Measurements from ENCODE around the gene BACH2.
"Not testable (repeated sequence)": the region's sequence is repeated elsewhere in the genome, so short reads cannot be mapped to it uniquely, and the experiment has no call there.

Gene BACH2

GRCh38 chr6:90183587-90184333, 112.9 kb downstream of the BACH2 start:
- DNase-seq (ENCODE audit: low spot score): peak; percentile 29

- no peak for DNase-seq (ENCODE audit: low spot score)
These were observed 116.1 kb downstream of the BACH2 start for GRCh38 chr6:90180526-90180925.

DNA sequence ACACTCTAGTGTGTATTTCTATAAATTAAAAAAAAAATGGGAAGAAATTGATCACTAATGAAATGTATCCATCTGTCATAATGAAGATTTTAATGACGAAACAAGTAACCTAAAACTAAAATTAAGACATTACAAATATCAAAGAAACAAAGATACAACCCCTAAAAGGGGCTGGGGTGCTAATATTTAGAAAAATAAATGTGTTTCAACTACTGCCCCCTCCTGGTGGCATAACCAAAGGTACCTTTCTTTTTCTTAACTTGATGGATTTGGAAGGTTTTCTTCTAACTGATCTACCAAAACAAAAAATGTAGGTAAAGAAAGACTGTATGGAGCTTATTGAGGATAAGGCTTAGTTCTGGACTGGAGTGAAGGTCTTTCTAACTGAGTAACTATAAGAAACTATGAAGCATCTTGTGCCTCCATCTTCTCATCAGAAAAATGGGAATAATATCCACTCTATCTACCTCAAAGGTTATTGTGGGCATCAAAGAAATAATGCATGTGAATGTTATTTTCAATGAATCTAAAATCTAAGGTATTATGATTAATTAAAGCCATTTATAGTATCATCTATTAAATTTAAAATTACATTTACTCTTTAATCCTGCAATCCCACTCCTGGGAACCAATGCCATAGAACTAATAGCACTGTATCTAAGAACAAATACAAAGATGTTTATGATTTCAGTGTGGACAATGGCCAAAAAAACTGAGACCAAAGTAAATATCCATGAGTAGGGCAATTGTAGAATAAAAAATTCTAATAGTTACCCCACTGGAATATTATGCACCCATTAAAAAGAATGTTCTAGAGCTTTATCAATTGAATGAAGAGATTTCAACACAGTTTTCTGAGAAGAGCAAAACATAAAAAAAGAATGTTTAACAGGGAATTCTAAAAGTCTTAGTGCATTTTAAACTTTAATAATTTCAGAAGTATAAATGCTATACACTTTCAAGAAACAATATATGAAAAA, 117.2 kb downstream of the BACH2 start:
- peak; percentile 29 for DNase-seq (ENCODE audit: low spot score)

- DNase-seq (ENCODE audit: low spot score): no peak
These were observed 118.2 kb downstream of the BACH2 start for GRCh38 chr6:90178384-90178855.

DNA sequence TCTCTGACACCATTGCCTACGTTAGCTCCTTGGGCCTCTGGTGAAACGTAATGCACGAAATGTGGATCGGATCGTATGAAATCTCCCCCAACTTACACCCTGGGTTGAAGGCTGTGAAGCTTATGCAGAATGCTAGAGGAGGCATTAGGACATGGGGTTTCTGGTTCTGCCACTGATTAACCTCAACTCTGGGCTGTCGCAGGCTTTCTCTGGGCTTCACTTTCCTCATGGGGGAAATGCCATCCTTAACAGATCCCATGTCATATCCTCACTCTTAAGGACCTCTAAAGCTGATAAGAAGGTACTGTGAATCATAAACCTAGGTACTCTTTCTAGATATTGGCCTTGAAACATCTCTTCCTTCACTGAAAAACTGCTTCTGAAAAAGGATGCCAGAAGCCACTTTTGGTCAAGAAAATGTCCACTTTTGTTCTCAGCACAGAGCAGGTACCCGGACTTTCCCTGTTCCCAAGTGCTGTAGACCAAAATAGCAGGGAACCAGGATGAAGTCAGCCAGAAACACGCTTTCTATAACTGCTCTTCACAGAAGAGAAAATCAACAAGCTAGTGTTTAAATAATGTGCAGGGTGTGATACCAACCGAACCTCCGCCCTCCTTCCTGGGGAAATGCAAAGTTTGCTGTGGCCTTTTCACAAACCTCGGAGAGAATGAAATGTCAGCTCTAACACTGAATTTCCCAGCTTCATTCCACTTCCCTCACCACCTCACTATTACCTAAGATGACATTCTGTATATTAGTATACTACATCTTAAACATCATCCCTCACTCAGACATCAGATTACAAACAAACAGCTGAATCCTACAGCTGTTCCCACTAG, 118.9 kb downstream of the BACH2 start:
- no peak for DNase-seq (ENCODE audit: low spot score)

- DNase-seq (ENCODE audit: low spot score): no peak
These were observed 120.8 kb downstream of the BACH2 start for GRCh38 chr6:90175627-90176538.

- DNase-seq (ENCODE audit: low spot score): no peak
These were observed 123.2 kb downstream of the BACH2 start for GRCh38 chr6:90173262-90173925.

DNA sequence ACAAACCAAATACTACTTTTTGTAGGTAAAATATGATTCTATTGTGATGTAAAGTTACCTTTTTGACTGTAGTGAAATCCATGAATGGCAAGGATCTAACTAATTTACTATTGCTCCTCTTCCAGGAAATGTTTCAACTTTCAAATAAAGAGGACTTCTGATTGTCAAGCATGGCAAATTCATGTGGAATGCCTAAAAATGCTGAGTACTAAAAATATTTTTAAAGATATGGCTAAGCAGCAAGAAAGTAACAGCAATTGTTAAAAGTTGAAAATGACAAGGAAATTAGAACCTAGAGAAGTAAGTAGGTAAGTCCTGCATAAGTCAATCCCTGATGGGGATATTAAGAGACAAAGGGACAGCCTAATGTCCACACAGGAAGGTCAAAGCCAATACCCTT, 126.0 kb downstream of the BACH2 start:
- DNase-seq (ENCODE audit: low spot score): no peak

DNA sequence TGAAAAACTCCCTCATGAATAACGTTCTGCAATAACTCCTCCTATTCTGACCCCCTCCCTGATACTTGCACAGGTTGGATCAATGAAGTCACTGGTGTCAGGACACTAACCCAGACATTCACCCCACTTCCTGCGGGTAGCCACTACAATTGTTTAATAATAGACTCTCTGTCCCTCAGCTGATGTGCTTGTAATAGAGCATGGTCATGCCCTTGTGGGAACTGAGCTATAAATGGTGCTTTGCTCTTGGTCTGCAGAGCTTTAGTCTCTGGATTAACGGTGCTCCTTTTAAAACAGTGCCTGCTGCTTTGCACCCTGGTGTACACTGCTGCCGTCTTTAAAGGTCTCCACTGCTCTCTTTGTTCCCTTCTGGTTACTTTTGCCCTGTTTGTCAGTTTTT, 127.3 kb downstream of the BACH2 start:
- no peak for DNase-seq (ENCODE audit: low spot score)

DNA sequence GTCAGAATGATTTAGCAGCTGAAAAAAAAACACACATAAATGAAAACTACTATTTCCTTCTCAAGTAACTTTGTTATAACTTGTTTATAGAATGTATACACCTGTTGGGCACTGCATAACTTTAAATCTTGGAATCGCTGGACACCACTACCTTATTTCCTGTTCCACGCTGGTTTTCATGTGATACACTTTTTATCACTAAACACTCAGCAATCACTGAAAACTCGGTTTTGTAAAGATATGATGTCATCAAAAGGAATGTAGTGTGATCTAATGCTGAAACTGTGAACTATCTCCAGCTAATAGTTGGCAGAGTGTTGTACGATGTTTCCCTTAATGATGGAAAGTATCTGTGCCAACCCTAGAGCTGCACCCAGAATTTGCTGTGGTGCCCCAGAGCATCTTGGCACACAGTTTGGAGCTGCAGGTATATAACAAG, 127.9 kb downstream of the BACH2 start:
- DNase-seq (ENCODE audit: low spot score): no peak

DNA sequence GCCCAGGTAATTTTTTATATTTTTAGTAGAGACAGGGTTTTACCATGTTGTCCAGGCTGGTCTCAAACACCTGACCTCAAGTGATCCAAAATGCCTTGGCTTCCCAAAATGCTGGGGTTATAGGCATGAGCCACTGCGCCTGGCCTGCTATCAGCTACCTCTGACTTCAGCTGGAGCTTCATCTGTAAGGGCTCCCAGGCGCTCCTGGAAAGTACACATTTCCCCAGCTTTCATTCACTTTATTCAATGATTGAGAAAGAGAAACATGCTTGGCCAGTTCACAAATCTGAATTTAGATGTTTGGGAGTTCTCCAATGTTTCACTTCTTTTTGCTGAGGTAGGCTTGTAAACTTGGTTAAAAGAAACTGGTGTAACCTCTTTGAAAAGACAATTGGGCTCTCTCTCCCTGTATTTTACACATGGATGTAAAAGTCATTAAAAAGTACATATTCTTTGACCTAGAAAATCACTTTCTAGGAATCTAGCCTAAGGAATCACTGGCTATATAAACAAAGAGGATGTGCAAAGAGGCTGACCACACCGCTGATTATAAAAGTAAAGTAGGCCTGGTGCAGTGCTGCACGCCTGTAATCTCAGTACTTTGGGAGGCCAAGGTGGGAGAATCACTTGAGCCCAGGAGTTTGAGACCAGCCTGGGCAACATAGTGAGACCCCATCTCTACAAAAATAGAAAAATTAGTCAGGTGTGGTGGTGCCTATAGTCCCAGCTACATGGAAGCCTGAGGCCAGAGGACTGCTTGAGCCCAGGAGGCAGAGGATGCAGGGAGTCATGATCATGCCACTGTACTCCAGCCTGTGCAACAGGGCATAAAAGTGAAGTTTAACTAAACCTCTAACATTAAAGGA, 128.9 kb downstream of the BACH2 start:
- DNase-seq (ENCODE audit: low spot score): no peak

GRCh38 chr6:90166155-90166924, 130.3 kb downstream of the BACH2 start:
- not testable (repeated sequence) for DNase-seq (ENCODE audit: low spot score)

- DNase-seq (ENCODE audit: low spot score): peak; percentile 45
These were observed 133.8 kb downstream of the BACH2 start for GRCh38 chr6:90162648-90163387.

GRCh38 chr6:90160013-90160412, 136.6 kb downstream of the BACH2 start:
- peak; percentile 29 for DNase-seq (ENCODE audit: low spot score)

DNA sequence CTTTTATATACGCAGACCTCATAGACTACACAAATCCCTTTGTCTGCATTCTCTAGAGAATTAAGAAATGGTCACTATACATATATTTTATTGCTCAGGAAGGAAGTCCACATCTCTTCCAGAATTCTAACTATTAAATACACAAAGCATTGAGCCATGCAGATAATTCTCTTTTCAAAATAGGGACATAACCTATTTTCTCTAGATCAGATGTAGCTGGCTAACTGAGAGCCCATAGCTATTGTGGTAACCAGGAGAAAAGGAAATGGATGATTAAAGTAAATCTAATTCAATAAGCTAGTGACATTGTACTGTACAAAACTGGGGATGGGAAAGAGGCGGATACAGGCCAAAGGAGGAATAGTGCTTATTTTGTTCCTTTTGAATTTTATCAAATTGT, 137.2 kb downstream of the BACH2 start:
- no peak for DNase-seq (ENCODE audit: low spot score)

DNA sequence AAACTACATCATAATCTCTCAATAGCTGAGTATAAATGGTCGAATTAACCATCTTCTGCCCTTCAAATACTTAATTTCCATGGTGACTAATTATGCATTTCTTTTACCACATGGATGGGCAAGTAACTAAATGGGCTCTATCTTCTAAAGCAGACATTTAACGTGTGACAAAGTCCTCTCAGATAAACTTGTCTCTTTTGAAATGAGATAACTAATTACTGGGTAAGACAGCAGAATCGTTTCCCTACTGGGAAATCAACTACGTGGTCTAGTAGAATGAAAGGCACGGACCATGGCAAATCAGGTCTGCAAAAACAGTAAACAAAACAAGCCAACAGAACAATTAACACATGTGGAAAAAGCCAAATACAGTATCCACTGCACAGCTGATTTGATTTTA, 137.7 kb downstream of the BACH2 start:
- peak; percentile 33 for DNase-seq (ENCODE audit: low spot score)

GRCh38 chr6:90157441-90157840, 139.2 kb downstream of the BACH2 start:
- DNase-seq (ENCODE audit: low spot score): no peak

DNA sequence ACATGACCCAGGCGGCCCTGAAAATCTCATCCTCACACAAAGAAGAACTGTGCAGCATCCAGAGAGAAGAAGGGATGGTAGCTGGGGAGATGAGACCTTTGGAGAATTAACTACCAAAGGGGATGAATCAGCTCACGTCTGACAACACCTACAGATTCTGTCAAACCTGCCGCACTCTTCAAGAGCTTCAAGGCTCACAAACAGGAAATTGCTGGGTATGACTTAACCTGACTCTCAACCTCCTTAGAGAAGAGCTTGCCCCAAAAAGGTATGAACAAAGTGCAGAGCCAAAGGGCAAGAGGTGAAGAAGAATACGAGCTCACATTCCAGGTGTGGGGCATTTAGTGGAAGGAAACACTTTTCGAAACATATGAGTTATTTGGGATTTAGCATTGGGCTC, 139.8 kb downstream of the BACH2 start:
- DNase-seq (ENCODE audit: low spot score): no peak
